CD4-positive, alpha-beta T cell (primary cell): ENCODE data around the gene TMEM229B. TPM values are rescaled to one million over a fixed set of nuclear protein-coding genes. Genes with fewer than 3 reads are reported as not detected.

Experiments used
- ATAC-seq: fragments of 200-7000 bp; cut with Tn5 transposase; one replicate; pipeline ENCODE4 v1.10.0; 2022; ENCODE audit warnings: mild to moderate bottlenecking; ENCODE audit not compliant: poor library complexity
- CTCF ChIA-PET: fragments of 350-600 bp; sonication (Branson Sonifier 250); formaldehyde crosslinking; loops from one replicate; lab custom pipeline; 2021; ENCODE audit warnings: antibody characterized with exemption, inconsistent platforms; lab: Charles Lee
- POLR2A ChIA-PET: fragments of 350-600 bp; sonication (Branson Sonifier 250); formaldehyde crosslinking; loops from one replicate; lab custom pipeline; 2021; ENCODE audit warnings: antibody characterized with exemption, inconsistent platforms; lab: Charles Lee
- DNase-seq, 14 experiments: peaks; one replicate each; pipeline ENCODE4 v3.0.0-alpha.2; 2013 to 2020; ENCODE audit warnings: mixed read lengths in 2 of 14
- H3K27ac ChIP-seq, 2 donors: one replicate each; pipeline versions ENCODE4 v1.5.1 to v1.7.0; 2013; ENCODE audit warnings: low read length in 2 of 2, low read depth in 1 of 2, mild to moderate bottlenecking in 1 of 2
- H3K27me3 ChIP-seq, 2 experiments: 1 replicate in 1 of 2; 2 replicates in 1 of 2; pipeline versions ENCODE4 v1.6.1 to v1.7.0; 2013; ENCODE audit warnings: low read length in 2 of 2, control low read depth in 1 of 2, mild to moderate bottlenecking in 1 of 2, moderate library complexity in 1 of 2; ENCODE audit not compliant: insufficient read depth in 2 of 2, control insufficient read depth in 1 of 2
- H3K36me3 ChIP-seq: one replicate; pipeline ENCODE4 v1.6.1; 2013; ENCODE audit warnings: low read length, control low read depth; ENCODE audit not compliant: insufficient read depth
- H3K4me1 ChIP-seq: one replicate; pipeline ENCODE4 v1.6.1; 2013; ENCODE audit warnings: low read length, control low read depth; ENCODE audit not compliant: insufficient read depth
- H3K4me3 ChIP-seq: one replicate; pipeline ENCODE4 v1.5.1; 2013; ENCODE audit warnings: mild to moderate bottlenecking, low read length, moderate library complexity
- H3K9me3 ChIP-seq, 2 experiments: 1 replicate in 1 of 2; 2 replicates in 1 of 2; pipeline versions ENCODE4 v1.6.1 to v1.7.0; 2013; ENCODE audit warnings: low read length in 2 of 2, mild to moderate bottlenecking in 2 of 2, control low read depth in 1 of 2, moderate library complexity in 1 of 2; ENCODE audit not compliant: control insufficient read depth in 1 of 2, insufficient read depth in 1 of 2
- H3K27ac Mint-ChIP-seq: one replicate; pipeline ENCODE4 v1.8.0; 2020; ENCODE audit warnings: mixed read lengths
- H3K27me3 Mint-ChIP-seq: one replicate; pipeline ENCODE4 v1.8.0; 2021; ENCODE audit warnings: mixed read lengths
- H3K36me3 Mint-ChIP-seq: one replicate; pipeline ENCODE4 v1.8.0; 2021; ENCODE audit warnings: low read depth, mixed read lengths
- H3K4me1 Mint-ChIP-seq: one replicate; pipeline ENCODE4 v1.8.0; 2021; ENCODE audit warnings: low read depth, mixed read lengths
- H3K4me3 Mint-ChIP-seq: one replicate; pipeline ENCODE4 v1.8.0; 2020; ENCODE audit warnings: mild to moderate bottlenecking, mixed read lengths
- H3K9me3 Mint-ChIP-seq: one replicate; pipeline ENCODE4 v1.8.0; 2020; ENCODE audit warnings: mixed read lengths
- intact Hi-C, 2 experiments: fragments of 100-400 bp; cut with DNase I in 1 of 2; cut with micrococcal nuclease in 1 of 2; formaldehyde crosslinking; loops; one replicate each; pipeline versions ENCODE4 v1.15.1 to v1.9.0; 2023 to 2025; cut with DNase I, micrococcal nuclease
- total RNA-seq, 174 experiments: library from RNA in 2 of 174; stranded (reverse) in 2 of 174; gene quantifications; one replicate each; pipeline ENCODE4 v1.2.3 and lab custom pipeline; 2021 to 2026
- TF ChIP-seq, protein P1 (sequence below): fragments of 200-600 bp; IDR thresholded peaks from one replicate; pipeline ENCODE4 v1.8.0; 2022; ENCODE audit warnings: antibody characterized with exemption, mild to moderate bottlenecking

Gene TMEM229B
- total RNA-seq, 2 experiments from 2014 or later, result 7.1 to 9.1 TPM

DNA sequence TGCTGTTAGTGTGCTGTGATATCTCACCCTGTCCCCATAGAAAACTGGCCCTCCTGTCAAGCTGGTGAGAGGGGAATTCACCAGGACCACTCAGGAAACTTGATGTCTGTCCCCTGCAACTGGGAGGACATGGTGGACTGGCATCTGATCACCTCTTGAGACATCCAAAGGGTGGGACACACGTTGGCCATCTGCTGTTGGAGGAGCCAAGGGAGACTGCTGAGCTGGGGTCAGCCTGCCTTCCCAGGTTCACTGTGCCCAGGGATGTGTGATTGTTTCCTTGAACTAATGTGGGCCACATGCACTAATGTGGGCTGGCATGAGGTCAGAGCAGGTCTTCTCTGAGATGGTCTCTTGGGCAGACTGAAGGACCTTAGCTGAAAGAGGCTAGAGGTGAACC, 16.7 kb upstream of the TMEM229B start:
- intact Hi-C loops, result no loop called here

DNA sequence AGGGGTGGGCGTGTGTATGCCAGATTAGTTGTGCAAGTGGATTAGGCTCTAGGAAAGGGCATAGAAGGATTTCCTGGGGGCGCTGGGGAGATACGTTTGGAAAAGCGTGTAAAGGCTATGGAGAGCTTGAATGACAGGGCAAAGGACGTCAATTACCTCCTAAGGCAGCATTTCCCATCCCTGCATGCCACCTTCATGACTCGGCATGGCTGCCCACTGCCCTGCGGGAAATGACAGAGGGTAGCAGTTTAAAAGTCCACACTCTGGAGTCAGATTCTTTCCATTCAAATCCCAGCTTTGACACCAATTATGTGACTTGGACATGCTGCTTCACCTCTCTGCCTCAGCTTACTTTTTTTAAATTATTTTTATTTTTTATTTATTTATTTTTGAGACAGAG, 14.8 kb upstream of the TMEM229B start:
- TF ChIP-seq, protein P1, sequence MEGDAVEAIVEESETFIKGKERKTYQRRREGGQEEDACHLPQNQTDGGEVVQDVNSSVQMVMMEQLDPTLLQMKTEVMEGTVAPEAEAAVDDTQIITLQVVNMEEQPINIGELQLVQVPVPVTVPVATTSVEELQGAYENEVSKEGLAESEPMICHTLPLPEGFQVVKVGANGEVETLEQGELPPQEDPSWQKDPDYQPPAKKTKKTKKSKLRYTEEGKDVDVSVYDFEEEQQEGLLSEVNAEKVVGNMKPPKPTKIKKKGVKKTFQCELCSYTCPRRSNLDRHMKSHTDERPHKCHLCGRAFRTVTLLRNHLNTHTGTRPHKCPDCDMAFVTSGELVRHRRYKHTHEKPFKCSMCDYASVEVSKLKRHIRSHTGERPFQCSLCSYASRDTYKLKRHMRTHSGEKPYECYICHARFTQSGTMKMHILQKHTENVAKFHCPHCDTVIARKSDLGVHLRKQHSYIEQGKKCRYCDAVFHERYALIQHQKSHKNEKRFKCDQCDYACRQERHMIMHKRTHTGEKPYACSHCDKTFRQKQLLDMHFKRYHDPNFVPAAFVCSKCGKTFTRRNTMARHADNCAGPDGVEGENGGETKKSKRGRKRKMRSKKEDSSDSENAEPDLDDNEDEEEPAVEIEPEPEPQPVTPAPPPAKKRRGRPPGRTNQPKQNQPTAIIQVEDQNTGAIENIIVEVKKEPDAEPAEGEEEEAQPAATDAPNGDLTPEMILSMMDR, result no peak
- no peaks in the 10 kb centered on the region for H3K27me3 ChIP-seq
- no peaks in the 10 kb centered on the region for H3K9me3 ChIP-seq
- H3K4me3 ChIP-seq, result no peak overlapping the region
- no peak for ATAC-seq
- Mint-ChIP-seq H3K27ac (no peak overlapping the region), H3K9me3 (no peaks in the 10 kb centered on the region), H3K36me3 (no peaks in the 10 kb centered on the region), H3K4me3 (no peak overlapping the region), H3K4me1 (peaks cover under 1% of the 10 kb centered on the region), H3K27me3 (no peaks in the 10 kb centered on the region)
- H3K27ac ChIP-seq, result no peak overlapping the region
- H3K4me1 ChIP-seq, result no peaks in the 10 kb centered on the region
- DNase-seq, result no peak
- POLR2A ChIA-PET, result no interaction called here
- intact Hi-C loops, result no loop called here
- no peaks in the 10 kb centered on the region for H3K36me3 ChIP-seq
- CTCF ChIA-PET, result no interaction called here

More for the DNA sequence above, 16.7 kb upstream of the TMEM229B start:
- no peaks in the 10 kb centered on the region for H3K36me3 Mint-ChIP-seq
- no peak overlapping the region for H3K27ac Mint-ChIP-seq
- H3K4me3 Mint-ChIP-seq, result no peak overlapping the region
- POLR2A ChIA-PET, result no interaction called here
- CTCF ChIA-PET, result no interaction called here
- H3K4me1 ChIP-seq, result no peaks in the 10 kb centered on the region
- H3K4me3 ChIP-seq, result no peak overlapping the region
- H3K27me3 ChIP-seq, result no peaks in the 10 kb centered on the region
- no peaks in the 10 kb centered on the region for H3K36me3 ChIP-seq
- no peaks in the 10 kb centered on the region for H3K9me3 ChIP-seq
- H3K9me3 Mint-ChIP-seq, result no peaks in the 10 kb centered on the region
- no peaks in the 10 kb centered on the region for H3K27me3 Mint-ChIP-seq
- DNase-seq (no peak), ATAC-seq (no peak)
- no peaks in the 10 kb centered on the region for H3K4me1 Mint-ChIP-seq
- TF ChIP-seq, protein P1, result no peak
- no peak overlapping the region for H3K27ac ChIP-seq

DNA sequence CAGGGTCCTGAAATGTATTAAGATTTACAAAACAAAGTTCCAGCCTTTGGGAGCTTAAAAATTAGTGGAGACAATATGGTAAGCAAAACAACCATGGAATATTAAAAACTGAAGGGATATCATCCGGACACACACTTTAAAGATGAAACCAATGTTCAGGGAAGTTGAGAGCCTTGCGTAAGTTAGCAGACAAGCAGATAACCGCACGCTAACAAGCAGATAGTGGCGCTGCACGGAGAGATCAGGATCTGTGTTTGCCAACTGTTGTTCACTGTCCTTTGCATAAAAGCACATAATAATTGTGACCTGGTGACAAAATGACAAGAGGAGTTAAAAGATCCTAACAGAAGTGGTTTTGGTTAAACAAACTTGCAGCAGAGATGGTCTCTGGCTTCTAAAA, 14.3 kb upstream of the TMEM229B start:
- Histone ChIP-seq H3K36me3 (no peaks in the 10 kb centered on the region), H3K27me3 (no peaks in the 10 kb centered on the region), H3K4me3 (no peak overlapping the region), H3K4me1 (no peaks in the 10 kb centered on the region), H3K9me3 (no peaks in the 10 kb centered on the region), H3K27ac (no peak overlapping the region)
- Mint-ChIP-seq H3K4me1 (peaks cover 6% of the 10 kb centered on the region), H3K27ac (no peak overlapping the region), H3K9me3 (no peaks in the 10 kb centered on the region), H3K4me3 (no peak overlapping the region), H3K27me3 (no peaks in the 10 kb centered on the region), H3K36me3 (no peaks in the 10 kb centered on the region)
- no peak for ATAC-seq
- intact Hi-C loops, result no loop called here
- DNase-seq, result no peak
- POLR2A ChIA-PET, result no interaction called here
- CTCF ChIA-PET, result no interaction called here
- TF ChIP-seq, protein P1, result no peak
